GM12878 (cell line): ENCODE results near the gene ELAVL4.

Experiments used
- BACH1 ChIP-seq: fragments of 450-650 bp; IDR thresholded peaks from 2 replicates; pipeline ENCODE4 v1.6.1; 2017; ENCODE audit warnings: mild to moderate bottlenecking, borderline replicate concordance
- CTCF ChIP-seq, 3 experiments: IDR thresholded peaks in 2 of 3; conservative IDR thresholded peaks in 1 of 3; 2 replicates each; pipeline ENCODE4 v1.5.1; 2011; ENCODE audit warnings: low read depth in 3 of 3, low read length in 3 of 3, mild to moderate bottlenecking in 3 of 3, control low read depth in 2 of 3, moderate library complexity in 2 of 3, inconsistent platforms in 1 of 3, mixed read lengths in 1 of 3; ENCODE audit not compliant: control insufficient read depth in 2 of 3, insufficient read depth in 1 of 3; ENCODE audit errors: extremely low read depth in 1 of 3
- NRF1 ChIP-seq: conservative IDR thresholded peaks from 2 replicates; pipeline ENCODE4 v1.6.1; 2011; ENCODE audit warnings: mild to moderate bottlenecking, low read depth, low read length, improper control_type of control experiment
- POLR2A ChIP-seq: IDR thresholded peaks from 2 replicates; pipeline ENCODE4 v1.6.1; 2011; ENCODE audit warnings: low read depth, mild to moderate bottlenecking, low read length
- SRF ChIP-seq, 2 experiments: IDR thresholded peaks; 2 replicates each; pipeline ENCODE4 v1.6.1; 2011; ENCODE audit warnings: low read depth in 2 of 2, low read length in 2 of 2, mild to moderate bottlenecking in 1 of 2, moderate library complexity in 1 of 2
- TF ChIP-seq, protein P1 (sequence below): fragments of 450-650 bp; IDR thresholded peaks from 2 replicates; pipeline ENCODE4 v1.6.1; 2018; ENCODE audit warnings: mild to moderate bottlenecking, low read depth, moderate library complexity; ENCODE audit not compliant: partially characterized antibody

DNA sequence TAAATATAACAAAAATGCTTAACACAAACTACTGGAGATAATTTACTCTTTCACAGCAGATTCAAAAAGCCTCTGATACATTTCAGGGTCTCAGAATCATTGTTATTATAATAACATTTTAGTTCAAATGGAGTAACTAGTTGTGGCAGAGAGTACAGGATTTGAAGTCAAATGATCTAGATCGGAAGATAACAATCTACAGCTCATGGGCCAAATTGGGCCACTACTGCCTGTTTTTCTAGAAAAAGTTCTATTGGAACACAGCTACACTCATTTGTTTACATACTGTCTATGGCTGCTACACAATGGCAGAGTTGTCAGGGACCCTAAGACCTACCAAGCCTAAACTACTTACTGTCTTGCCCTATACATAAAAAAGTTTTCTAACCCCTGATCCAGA, 63.6 kb downstream of the ELAVL4 start:
- TF ChIP-seq CTCF (IDR thresholded peaks at IDR 0.05 in 2 of 3, conservative IDR thresholded peaks at IDR 0.05 in 1 of 3; ENCODE audit: control insufficient read depth in 2 of 3, extremely low read depth in 1 of 3, insufficient read depth in 1 of 3, low read depth in 3 of 3, low read length in 3 of 3): no peak
- no peak for TF ChIP-seq NRF1
- no peak for TF ChIP-seq SRF (IDR thresholded peaks at IDR 0.05; ENCODE audit: low read depth in 2 of 2, low read length in 2 of 2)
- TF ChIP-seq POLR2A: no peak
- no peak for TF ChIP-seq BACH1
- TF ChIP-seq, protein P1, sequence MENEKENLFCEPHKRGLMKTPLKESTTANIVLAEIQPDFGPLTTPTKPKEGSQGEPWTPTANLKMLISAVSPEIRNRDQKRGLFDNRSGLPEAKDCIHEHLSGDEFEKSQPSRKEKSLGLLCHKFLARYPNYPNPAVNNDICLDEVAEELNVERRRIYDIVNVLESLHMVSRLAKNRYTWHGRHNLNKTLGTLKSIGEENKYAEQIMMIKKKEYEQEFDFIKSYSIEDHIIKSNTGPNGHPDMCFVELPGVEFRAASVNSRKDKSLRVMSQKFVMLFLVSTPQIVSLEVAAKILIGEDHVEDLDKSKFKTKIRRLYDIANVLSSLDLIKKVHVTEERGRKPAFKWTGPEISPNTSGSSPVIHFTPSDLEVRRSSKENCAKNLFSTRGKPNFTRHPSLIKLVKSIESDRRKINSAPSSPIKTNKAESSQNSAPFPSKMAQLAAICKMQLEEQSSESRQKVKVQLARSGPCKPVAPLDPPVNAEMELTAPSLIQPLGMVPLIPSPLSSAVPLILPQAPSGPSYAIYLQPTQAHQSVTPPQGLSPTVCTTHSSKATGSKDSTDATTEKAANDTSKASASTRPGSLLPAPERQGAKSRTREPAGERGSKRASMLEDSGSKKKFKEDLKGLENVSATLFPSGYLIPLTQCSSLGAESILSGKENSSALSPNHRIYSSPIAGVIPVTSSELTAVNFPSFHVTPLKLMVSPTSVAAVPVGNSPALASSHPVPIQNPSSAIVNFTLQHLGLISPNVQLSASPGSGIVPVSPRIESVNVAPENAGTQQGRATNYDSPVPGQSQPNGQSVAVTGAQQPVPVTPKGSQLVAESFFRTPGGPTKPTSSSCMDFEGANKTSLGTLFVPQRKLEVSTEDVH: no peak
